Skeletal muscle tissue (tissue), 4 donors: Measurements from ENCODE around the gene BMPR1B. TPM values are rescaled to one million over a fixed set of nuclear protein-coding genes. Genes with fewer than 3 reads are reported as not detected.

ENCODE experiments used
- H3K27ac ChIP-seq: one replicate; pipeline ENCODE4 v1.7.0; 2013; ENCODE audit warnings: mild to moderate bottlenecking, low read depth, low read length, inconsistent platforms
- H3K27me3 ChIP-seq, 3 donors: one replicate each; pipeline ENCODE4 v1.7.0; 2013; ENCODE audit warnings: low read length in 3 of 3; ENCODE audit not compliant: control insufficient read depth in 3 of 3, insufficient read depth in 3 of 3
- H3K36me3 ChIP-seq, 3 donors: one replicate each; pipeline ENCODE4 v1.7.0; 2013; ENCODE audit warnings: low read length in 3 of 3; ENCODE audit not compliant: control insufficient read depth in 3 of 3, insufficient read depth in 3 of 3
- H3K4me1 ChIP-seq, 3 donors: one replicate each; pipeline ENCODE4 v1.7.0; 2013; ENCODE audit warnings: low read length in 3 of 3, mild to moderate bottlenecking in 3 of 3; ENCODE audit not compliant: control insufficient read depth in 3 of 3, insufficient read depth in 3 of 3
- H3K4me3 ChIP-seq, 3 donors: one replicate each; pipeline ENCODE4 v1.7.0; 2013; ENCODE audit warnings: low read length in 3 of 3
- H3K9ac ChIP-seq, 3 donors: one replicate each; pipeline ENCODE4 v1.7.0; 2013; ENCODE audit warnings: low read length in 3 of 3, mild to moderate bottlenecking in 3 of 3, moderate library complexity in 2 of 3, low read depth in 1 of 3
- H3K9me3 ChIP-seq, 3 donors: one replicate each; pipeline ENCODE4 v1.7.0; 2013; ENCODE audit warnings: low read length in 3 of 3; ENCODE audit not compliant: control insufficient read depth in 3 of 3
- total RNA-seq: library from RNA; depleted of rRNA; stranded (reverse); fragments of >200 nt; gene quantifications from one replicate; pipeline ENCODE4 v1.2.3, GENCODE V29; 2014
- donor health status: Osteomylitis.

BMPR1B gene
- total RNA-seq, 1 donor from 2014 or later: 22.4 TPM

DNA sequence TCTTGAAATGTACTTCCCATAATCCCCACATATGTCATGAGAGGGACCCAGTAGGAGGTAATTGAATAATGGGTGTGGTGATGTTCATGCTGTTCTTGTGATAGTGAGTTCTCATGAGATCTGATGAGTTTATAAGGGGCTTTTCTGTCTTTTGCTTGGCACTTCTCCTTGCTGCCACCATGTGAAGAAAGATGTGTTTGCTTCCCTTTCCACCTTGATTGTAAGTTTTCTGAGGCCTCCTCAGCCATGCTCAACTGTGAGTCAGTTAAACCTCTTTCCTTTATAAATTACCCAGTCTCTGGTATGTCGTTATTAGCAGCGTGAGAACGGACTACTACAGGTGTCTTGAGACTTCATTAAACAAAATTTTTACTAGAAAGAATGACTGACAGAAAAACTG is 323.2 kb downstream of the BMPR1B start:
- Histone ChIP-seq H3K9me3 (no peaks in the 10 kb centered on the region), H3K36me3 (no peaks in the 10 kb centered on the region), H3K4me1 (no peaks in the 10 kb centered on the region), H3K4me3 (no peak overlapping the region), H3K27me3 (no peaks in the 10 kb centered on the region), H3K27ac (no peak overlapping the region), H3K9ac (no peak overlapping the region)

DNA sequence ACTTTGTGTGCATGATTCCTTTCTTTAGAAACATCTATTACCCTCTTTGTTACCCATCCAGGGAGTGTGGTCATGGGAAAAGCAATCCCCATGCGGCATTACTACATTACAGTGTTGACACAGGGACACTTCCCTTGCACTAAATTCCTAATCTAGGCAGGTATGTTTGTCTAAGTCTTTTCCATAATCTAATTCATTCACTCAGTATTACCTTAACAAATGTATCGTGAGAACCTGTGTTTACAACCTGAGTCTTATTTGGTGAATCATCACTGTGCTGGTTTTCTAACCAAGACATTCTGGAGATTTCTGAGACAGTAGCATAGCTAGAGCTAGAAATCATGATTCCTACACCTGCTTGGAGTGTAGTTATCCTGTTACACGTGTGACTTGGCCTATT is 326.8 kb downstream of the BMPR1B start:
- no peaks in the 10 kb centered on the region for H3K4me1 ChIP-seq
- no peak overlapping the region for H3K4me3 ChIP-seq
- H3K9ac ChIP-seq: no peak overlapping the region
- H3K27ac ChIP-seq: no peak overlapping the region
- H3K36me3 ChIP-seq: no peaks in the 10 kb centered on the region
- H3K9me3 ChIP-seq: no peaks in the 10 kb centered on the region
- H3K27me3 ChIP-seq: no peaks in the 10 kb centered on the region

DNA sequence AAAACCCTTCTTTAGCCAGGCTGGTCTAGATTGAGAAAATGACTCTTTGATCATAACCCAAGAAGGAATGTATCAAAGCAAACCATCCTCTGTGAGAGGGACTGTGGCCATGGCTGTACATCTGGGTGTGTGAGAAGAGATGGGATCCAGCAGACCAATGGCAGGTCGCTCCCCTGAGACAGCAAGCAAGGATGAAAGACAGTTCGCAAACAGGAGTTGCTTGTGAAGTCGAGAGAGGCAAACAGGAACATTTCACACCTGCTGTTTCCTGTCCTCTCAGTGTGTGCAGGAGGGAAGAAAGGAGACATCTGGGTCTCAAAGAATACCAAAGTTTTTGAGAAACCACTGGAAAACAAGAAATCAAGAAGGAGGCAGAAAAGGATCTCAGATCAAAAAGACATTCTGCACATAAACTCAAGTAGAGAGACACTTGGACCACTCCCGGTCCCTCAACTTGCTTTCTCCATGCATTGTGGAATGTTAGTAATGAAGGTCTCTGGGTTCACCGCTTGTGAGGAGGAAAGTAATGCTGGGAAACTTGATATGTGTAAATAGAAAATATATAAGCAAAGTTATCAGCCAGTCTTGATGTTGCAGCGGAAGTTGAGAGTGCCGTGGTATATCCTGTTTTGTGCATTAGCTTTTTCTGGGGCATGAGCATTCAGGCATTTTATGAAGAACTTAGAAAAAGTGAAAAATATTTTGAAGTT is 327.5 kb downstream of the BMPR1B start:
- H3K9me3 ChIP-seq: no peaks in the 10 kb centered on the region
- H3K9ac ChIP-seq: no peak overlapping the region
- no peaks in the 10 kb centered on the region for H3K4me1 ChIP-seq
- no peaks in the 10 kb centered on the region for H3K36me3 ChIP-seq
- no peak overlapping the region for H3K27ac ChIP-seq
- no peak overlapping the region for H3K4me3 ChIP-seq
- H3K27me3 ChIP-seq: no peaks in the 10 kb centered on the region

DNA sequence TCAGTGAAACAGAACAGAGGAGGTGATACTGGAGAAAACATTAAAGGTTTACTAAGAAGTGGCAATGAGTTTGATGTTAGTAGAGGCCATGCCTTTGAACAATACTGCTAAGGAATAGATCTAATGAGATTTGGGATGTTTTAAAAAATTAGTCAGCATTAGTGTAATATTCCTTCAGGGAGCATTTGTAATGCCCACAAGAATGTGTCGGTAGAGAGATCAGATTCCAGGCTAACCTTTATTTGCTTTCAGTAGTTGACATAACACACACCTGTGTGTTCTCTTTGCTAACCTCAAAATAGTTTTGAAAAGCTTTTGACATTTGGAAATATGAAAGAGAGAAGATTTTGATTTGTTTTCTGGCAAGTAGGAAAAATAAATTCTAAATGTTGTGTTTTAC is 328.8 kb downstream of the BMPR1B start:
- Histone ChIP-seq H3K4me3 (no peak overlapping the region), H3K9ac (no peak overlapping the region), H3K27ac (no peak overlapping the region), H3K27me3 (no peaks in the 10 kb centered on the region), H3K36me3 (no peaks in the 10 kb centered on the region), H3K9me3 (no peaks in the 10 kb centered on the region), H3K4me1 (no peaks in the 10 kb centered on the region)

DNA sequence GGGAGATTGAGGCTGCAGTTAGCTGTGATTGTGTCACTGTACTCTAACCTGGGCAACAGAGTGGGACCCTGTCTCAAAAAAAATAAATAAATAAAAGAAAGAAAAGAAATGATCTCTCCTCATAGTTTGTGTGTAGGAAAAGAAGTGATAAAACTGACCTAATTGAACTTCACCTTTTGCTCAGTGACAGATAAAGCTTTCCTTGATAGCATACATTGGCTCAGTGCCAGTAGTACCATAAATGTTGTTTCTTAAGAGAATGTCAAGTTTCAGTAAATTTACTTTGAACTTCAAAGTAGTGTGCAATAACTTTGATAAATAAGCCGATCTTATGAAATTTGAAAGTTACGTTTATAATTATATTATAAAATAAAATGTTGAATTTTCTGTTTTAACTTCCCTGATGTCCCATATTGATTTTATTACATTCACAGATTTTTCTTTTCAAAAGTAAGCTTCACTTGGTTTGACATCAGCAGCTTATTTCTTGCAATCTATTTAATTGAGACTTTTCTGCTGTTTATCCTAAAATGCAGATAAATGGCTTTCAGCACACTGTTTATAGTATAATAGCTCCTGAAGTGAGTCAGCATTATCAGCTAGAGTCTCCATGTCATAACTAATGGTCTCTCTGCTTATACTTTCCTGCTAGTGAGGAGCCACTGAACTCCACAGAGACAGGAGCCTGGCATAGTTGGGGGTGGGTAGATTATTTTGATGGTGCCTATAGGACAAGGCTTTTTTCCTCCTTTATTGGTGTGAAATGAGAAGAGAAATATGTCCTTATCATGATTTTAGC is 330.1 kb downstream of the BMPR1B start:
- Histone ChIP-seq H3K27ac (no peak overlapping the region), H3K36me3 (no peaks in the 10 kb centered on the region), H3K27me3 (no peaks in the 10 kb centered on the region), H3K9me3 (no peaks in the 10 kb centered on the region), H3K9ac (no peak overlapping the region), H3K4me3 (no peak overlapping the region), H3K4me1 (no peaks in the 10 kb centered on the region)

DNA sequence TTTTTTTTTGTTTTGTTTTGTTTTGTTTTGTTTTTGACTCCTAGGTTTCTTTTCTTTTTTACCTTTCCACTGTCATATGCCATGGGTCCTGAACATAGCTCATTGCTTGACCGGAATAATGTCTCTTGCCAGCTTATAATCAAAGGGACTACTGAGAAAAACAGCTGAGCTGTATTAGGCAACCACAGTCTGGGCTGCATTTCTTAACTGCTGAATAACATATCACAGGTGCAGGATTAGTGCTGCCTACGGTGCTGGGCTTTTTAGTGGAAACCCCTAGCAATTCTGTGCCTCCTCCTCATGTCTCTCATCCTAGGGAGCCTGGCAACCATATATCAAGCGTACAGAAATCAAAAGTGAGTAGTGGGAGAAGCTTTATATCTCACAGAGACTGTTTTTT is 333.5 kb downstream of the BMPR1B start:
- Histone ChIP-seq H3K27ac (no peak overlapping the region), H3K9me3 (no peaks in the 10 kb centered on the region), H3K4me1 (no peaks in the 10 kb centered on the region), H3K36me3 (no peaks in the 10 kb centered on the region), H3K27me3 (no peaks in the 10 kb centered on the region), H3K4me3 (no peak overlapping the region), H3K9ac (no peak overlapping the region)

DNA sequence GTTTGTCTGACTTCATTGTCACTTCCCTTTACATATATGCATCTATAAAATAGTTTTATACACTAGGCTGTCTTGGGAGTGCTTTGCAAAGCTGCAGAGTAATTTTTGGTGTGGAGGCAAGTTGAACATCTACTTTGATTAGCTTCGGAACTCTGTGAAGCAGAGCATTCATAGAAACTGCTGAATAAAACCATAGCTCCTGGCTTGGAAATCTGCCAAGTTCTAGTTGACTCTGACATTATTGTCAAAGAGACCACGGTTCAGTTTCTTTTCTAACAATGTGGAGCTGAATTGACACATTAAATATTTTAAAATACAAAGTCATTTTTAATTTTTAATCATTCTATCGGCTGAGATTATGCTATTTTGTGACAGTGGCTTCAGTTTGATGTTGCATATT is 335.0 kb downstream of the BMPR1B start:
- Histone ChIP-seq H3K9ac (no peak overlapping the region), H3K36me3 (no peaks in the 10 kb centered on the region), H3K4me1 (no peaks in the 10 kb centered on the region), H3K9me3 (no peaks in the 10 kb centered on the region), H3K27me3 (no peaks in the 10 kb centered on the region), H3K4me3 (no peak overlapping the region), H3K27ac (no peak overlapping the region)

DNA sequence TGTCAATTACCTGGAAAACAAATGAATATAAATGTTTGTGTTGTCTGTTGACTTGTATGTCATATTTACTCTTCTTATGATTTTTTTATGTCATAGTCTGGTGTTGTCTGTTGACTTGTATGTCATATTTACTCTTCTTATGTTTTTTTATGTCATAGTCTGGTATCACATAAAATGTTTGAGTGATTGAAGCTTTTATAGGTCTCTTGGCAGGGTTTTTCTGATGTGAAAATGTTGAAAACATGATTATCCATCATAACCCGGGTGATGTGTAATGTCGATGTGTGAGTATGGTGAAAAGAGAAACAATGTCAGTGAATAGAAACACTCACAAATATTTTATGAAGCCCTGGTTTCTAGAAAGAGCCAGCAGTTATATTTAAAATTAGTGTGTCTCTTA is 335.7 kb downstream of the BMPR1B start:
- H3K36me3 ChIP-seq: no peaks in the 10 kb centered on the region
- H3K9me3 ChIP-seq: no peaks in the 10 kb centered on the region
- H3K27ac ChIP-seq: no peak overlapping the region
- H3K9ac ChIP-seq: no peak overlapping the region
- no peak overlapping the region for H3K4me3 ChIP-seq
- H3K27me3 ChIP-seq: no peaks in the 10 kb centered on the region
- no peaks in the 10 kb centered on the region for H3K4me1 ChIP-seq

DNA sequence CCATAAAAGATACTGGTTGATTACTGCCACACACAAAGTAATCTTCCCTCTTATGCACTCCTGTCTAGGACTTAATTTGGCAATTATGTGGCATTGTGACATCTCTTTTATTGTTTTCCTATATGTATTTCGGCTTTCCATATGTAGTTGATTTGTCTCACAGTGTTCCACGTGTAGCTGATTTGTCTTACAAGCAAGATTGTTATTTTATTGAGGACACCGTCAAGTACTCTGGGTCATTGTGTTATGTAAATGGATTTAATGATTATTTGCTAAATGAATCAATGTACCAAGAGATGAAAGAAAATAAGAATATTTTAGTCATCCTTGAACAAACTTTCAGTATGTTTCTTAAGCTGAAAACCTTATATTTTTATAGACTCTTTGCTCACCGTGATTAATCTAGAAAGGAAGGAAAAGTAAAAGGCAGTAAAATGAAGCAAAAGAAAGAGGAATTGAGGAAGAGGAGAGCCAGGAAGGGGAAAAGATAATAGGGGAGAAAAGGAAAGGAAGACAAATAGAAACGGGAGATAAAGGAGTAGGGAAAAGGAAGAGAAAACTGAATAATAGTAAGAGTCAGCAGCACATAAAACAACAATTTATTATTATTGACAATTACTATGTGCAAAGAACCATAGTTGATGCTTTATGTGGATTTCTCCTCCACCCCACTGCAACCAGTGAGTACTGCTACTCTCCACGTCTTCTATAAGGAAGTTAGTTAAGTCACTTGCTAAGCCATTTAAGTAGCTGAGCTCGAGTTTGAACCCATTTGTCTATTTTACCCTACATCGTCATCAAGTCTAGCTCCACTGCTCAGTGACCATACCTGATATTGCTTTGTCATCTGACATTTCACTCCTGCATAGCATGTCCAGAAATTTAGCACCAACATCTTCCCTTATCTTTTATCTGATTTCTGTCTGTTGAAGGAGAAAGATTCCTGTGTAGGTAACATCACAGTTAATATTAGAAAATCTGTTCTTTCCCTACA is 336.5 kb downstream of the BMPR1B start:
- no peaks in the 10 kb centered on the region for H3K9me3 ChIP-seq
- no peaks in the 10 kb centered on the region for H3K4me1 ChIP-seq
- H3K36me3 ChIP-seq: no peaks in the 10 kb centered on the region
- H3K27me3 ChIP-seq: no peaks in the 10 kb centered on the region
- H3K9ac ChIP-seq: no peak overlapping the region
- no peak overlapping the region for H3K4me3 ChIP-seq
- H3K27ac ChIP-seq: no peak overlapping the region
